Endothelial cell of umbilical vein (primary cell): ENCODE data around the gene GNL2. TPM values are rescaled to one million over a fixed set of nuclear protein-coding genes. Genes with fewer than 3 reads are reported as not detected.

ENCODE experiments used
- BruUV-seq: library from RNA; stranded (reverse); fragments of 400-500 nt; replicated peaks from 2 replicates; lab custom pipeline; 2021; lab: Mats Ljungman, UMichigan
- CTCF ChIA-PET: fragments of 300-600, 350-600 bp; sonication (Branson Sonifier 250); formaldehyde crosslinking; loops from one replicate; lab custom pipeline; 2021; ENCODE audit warnings: antibody characterized with exemption, inconsistent platforms; lab: Charles Lee
- POLR2A ChIA-PET: fragments of 300-600, 350-600 bp; sonication (Branson Sonifier 250); formaldehyde crosslinking; loops from one replicate; lab custom pipeline; 2021; ENCODE audit warnings: antibody characterized with exemption, inconsistent platforms; lab: Charles Lee
- DNase-seq: peaks from one replicate; pipeline ENCODE4 v3.0.0-alpha.2; 2011; ENCODE audit warnings: low read depth, low spot score
- FAIRE-seq: peaks from 2 replicates; lab custom pipeline; 2011; peaks lifted over from hg19 to GRCh38; lab: Jason Lieb, UNC
- H2AFZ ChIP-seq: 2 replicates; pipeline ENCODE4 v1.6.0; 2012; ENCODE audit warnings: low read depth, low read length, control low read depth, inconsistent platforms
- H3K27ac ChIP-seq: 2 replicates; pipeline ENCODE4 v1.5.1; 2011; ENCODE audit warnings: low read depth, mild to moderate bottlenecking, control low read depth, low read length, moderate library complexity; ENCODE audit not compliant: insufficient read depth
- H3K27me3 ChIP-seq, 2 experiments: 2 replicates each; pipeline versions ENCODE4 v1.6.0 to v1.6.1; 2011; ENCODE audit warnings: low read length in 2 of 2, mixed read lengths in 1 of 2; ENCODE audit not compliant: control insufficient read depth in 2 of 2, insufficient read depth in 2 of 2
- H3K36me3 ChIP-seq, 2 experiments: 2 replicates in 1 of 2; 3 replicates in 1 of 2; pipeline ENCODE4 v1.5.1; 2011; ENCODE audit warnings: low read length in 2 of 2, mild to moderate bottlenecking in 1 of 2, moderate library complexity in 1 of 2; ENCODE audit not compliant: control insufficient read depth in 2 of 2, insufficient read depth in 2 of 2; ENCODE audit errors: extremely low read depth in 1 of 2
- H3K4me1 ChIP-seq: 3 replicates; pipeline ENCODE4 v1.5.1; 2011; ENCODE audit warnings: mild to moderate bottlenecking, low read length; ENCODE audit not compliant: control insufficient read depth, insufficient read depth; ENCODE audit errors: extremely low read depth
- H3K4me2 ChIP-seq: 2 replicates; pipeline ENCODE4 v1.6.1; 2011; ENCODE audit warnings: low read length, control low read depth, mixed read lengths; ENCODE audit not compliant: insufficient read depth
- H3K4me3 ChIP-seq, 3 experiments: fragments of 200-600 bp in 1 of 3; sonication (generic), shearing (Covaris generic) in 1 of 3; replicated peaks in 1 of 3; 2 replicates each; pipeline ENCODE4 v1.5.1; 2011 to 2016; ENCODE audit warnings: control low read depth in 3 of 3, low read length in 3 of 3, mild to moderate bottlenecking in 2 of 3, inconsistent platforms in 1 of 3, low read depth in 1 of 3, moderate library complexity in 1 of 3; ENCODE audit not compliant: insufficient read depth in 1 of 3
- H3K79me2 ChIP-seq: 2 replicates; pipeline ENCODE4 v1.6.0; 2012; ENCODE audit warnings: low read length, inconsistent platforms; ENCODE audit not compliant: control insufficient read depth, insufficient read depth
- H3K9ac ChIP-seq: replicated peaks from 2 replicates; pipeline ENCODE3; 2011; ENCODE audit warnings: low read length, control low read depth; ENCODE audit not compliant: insufficient read depth; ENCODE audit errors: extremely low read depth
- H3K9me1 ChIP-seq: replicated peaks from 3 replicates; pipeline ENCODE4 v1.6.0; 2011; ENCODE audit warnings: mild to moderate bottlenecking, low read length; ENCODE audit not compliant: control insufficient read depth, insufficient read depth; ENCODE audit errors: extremely low read depth
- H3K9me3 ChIP-seq: replicated peaks from 2 replicates; pipeline ENCODE4 v1.5.1; 2012; ENCODE audit warnings: low read length, inconsistent platforms; ENCODE audit not compliant: control insufficient read depth, insufficient read depth
- H4K20me1 ChIP-seq: replicated peaks from 2 replicates; pipeline ENCODE3; 2011; ENCODE audit warnings: mild to moderate bottlenecking, low read length; ENCODE audit not compliant: control insufficient read depth, insufficient read depth; ENCODE audit errors: extremely low read depth
- EZH2 ChIP-seq: IDR thresholded peaks from 2 replicates; pipeline ENCODE4 v1.6.1; 2012; ENCODE audit warnings: borderline replicate concordance, low read depth, mild to moderate bottlenecking, moderate library complexity, low read length, inconsistent platforms; ENCODE audit not compliant: severe bottlenecking
- FOS ChIP-seq: IDR thresholded peaks from 2 replicates; pipeline ENCODE4 v1.6.1; 2011; ENCODE audit warnings: mild to moderate bottlenecking, low read length, moderate library complexity, borderline replicate concordance; ENCODE audit not compliant: insufficient read depth
- GATA2 ChIP-seq: IDR thresholded peaks from 2 replicates; pipeline ENCODE4 v1.7.0; 2011; ENCODE audit warnings: low read depth, mild to moderate bottlenecking, moderate library complexity, mixed read lengths, low read length; ENCODE audit not compliant: insufficient read length, insufficient read depth
- JUN ChIP-seq: IDR thresholded peaks from 2 replicates; pipeline ENCODE4 v1.6.1; 2011; ENCODE audit warnings: borderline replicate concordance, low read depth; ENCODE audit not compliant: insufficient read length, insufficient read depth
- MYC ChIP-seq: IDR thresholded peaks from one replicate; pipeline ENCODE4 v1.6.1; 2011; ENCODE audit warnings: mild to moderate bottlenecking, low read depth, low read length
- POLR2A ChIP-seq: IDR thresholded peaks from 2 replicates; pipeline ENCODE4 v1.6.1; 2012; ENCODE audit warnings: low read depth, mild to moderate bottlenecking, control low read depth, low read length
- POLR2AphosphoS5 ChIP-seq: IDR thresholded peaks from 2 replicates; pipeline ENCODE4 v1.6.1; 2012; ENCODE audit warnings: low read depth, mild to moderate bottlenecking, control low read depth, low read length, moderate library complexity; ENCODE audit not compliant: insufficient read depth
- dilution Hi-C: fragments of 300-500 bp; cut with MboI; formaldehyde crosslinking; loops from one replicate; pipeline ENCODE4 v1.15.0; 2019; ENCODE audit warnings: low sequenced_read_pairs; ENCODE audit not compliant: extremely low pct_ligation_motif_present
- intact Hi-C: fragments of 100-400 bp; cut with micrococcal nuclease; formaldehyde crosslinking; loops from one replicate; pipeline ENCODE4 v1.10.0; 2022
- polyA plus RNA-seq, 4 experiments: library from polyadenylated mRNA; depleted of rRNA in 3 of 4; stranded (reverse) in 3 of 4; unstranded in 1 of 4; fragments of >200 nt; gene quantifications; 2 replicates each; pipeline versions ENCODE4 v1.2.1 to v1.2.3, GENCODE V29; 2011 to 2012; ENCODE audit warnings: missing spikeins in 1 of 4
- total RNA-seq: library from RNA; stranded (reverse); gene quantifications from 2 replicates; pipeline ENCODE4 v1.2.3, GENCODE V29; 2021
- TF ChIP-seq, protein P1 (sequence below), 2 donors: IDR thresholded peaks; 1 replicate in 1 of 2; 2 replicates in 1 of 2; pipeline ENCODE4 v1.5.1; 2011; ENCODE audit warnings: low read length in 2 of 2, mild to moderate bottlenecking in 2 of 2, moderate library complexity in 2 of 2, control low read depth in 1 of 2, inconsistent platforms in 1 of 2, low read depth in 1 of 2; ENCODE audit not compliant: insufficient read depth in 1 of 2; ENCODE audit errors: extremely low read depth in 1 of 2
- TF ChIP-seq, protein P2 (sequence below): IDR thresholded peaks from 2 replicates; pipeline ENCODE4 v1.6.1; 2011; ENCODE audit not compliant: insufficient read depth, insufficient read length

Gene GNL2
- total and polyA plus RNA-seq, 2 donors (not counting 3 experiments of a cell fraction or from before 2014, with no cell fraction given), result 18.0 to 55.5 TPM

DNA sequence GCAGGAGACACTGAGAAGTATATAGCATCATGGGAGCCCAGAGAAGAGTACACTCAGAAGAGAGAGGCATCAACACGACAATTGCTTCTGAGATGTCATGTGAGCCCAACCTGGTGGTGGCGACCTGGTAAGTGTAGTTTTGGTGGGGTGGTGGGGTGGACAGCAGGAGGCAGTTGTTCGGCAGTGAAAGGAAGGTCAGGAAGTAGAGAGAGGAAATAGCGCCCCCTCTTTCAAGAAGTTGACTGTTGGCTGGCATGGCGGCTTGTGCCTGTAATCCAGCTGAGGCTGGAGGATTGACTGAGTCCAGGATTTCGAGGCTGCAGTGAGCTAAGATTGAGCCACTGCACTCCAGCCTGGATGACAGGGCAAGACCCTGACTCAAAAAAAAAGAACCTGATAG, 26.4 kb upstream of the GNL2 start:
- no peaks in the 10 kb centered on the region for H3K9me3 ChIP-seq
- H3K4me2 ChIP-seq, result no peak overlapping the region
- no peak overlapping the region for H3K9ac ChIP-seq
- H3K4me3 ChIP-seq, result no peak overlapping the region
- dilution Hi-C loops (no loop called here), intact Hi-C loops (no loop called here)
- no peaks in the 10 kb centered on the region for H3K79me2 ChIP-seq
- no peak for TF ChIP-seq POLR2A
- no peak for TF ChIP-seq GATA2
- TF ChIP-seq JUN, result no peak
- TF ChIP-seq, protein P1, sequence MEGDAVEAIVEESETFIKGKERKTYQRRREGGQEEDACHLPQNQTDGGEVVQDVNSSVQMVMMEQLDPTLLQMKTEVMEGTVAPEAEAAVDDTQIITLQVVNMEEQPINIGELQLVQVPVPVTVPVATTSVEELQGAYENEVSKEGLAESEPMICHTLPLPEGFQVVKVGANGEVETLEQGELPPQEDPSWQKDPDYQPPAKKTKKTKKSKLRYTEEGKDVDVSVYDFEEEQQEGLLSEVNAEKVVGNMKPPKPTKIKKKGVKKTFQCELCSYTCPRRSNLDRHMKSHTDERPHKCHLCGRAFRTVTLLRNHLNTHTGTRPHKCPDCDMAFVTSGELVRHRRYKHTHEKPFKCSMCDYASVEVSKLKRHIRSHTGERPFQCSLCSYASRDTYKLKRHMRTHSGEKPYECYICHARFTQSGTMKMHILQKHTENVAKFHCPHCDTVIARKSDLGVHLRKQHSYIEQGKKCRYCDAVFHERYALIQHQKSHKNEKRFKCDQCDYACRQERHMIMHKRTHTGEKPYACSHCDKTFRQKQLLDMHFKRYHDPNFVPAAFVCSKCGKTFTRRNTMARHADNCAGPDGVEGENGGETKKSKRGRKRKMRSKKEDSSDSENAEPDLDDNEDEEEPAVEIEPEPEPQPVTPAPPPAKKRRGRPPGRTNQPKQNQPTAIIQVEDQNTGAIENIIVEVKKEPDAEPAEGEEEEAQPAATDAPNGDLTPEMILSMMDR (IDR thresholded peaks at IDR 0.05; ENCODE audit: extremely low read depth in 1 of 2, insufficient read depth in 1 of 2, low read depth in 1 of 2, low read length in 2 of 2), result no peak
- TF ChIP-seq MYC, result no peak
- TF ChIP-seq, protein P2, sequence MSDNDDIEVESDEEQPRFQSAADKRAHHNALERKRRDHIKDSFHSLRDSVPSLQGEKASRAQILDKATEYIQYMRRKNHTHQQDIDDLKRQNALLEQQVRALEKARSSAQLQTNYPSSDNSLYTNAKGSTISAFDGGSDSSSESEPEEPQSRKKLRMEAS, result no peak
- TF ChIP-seq POLR2AphosphoS5, result no peak
- TF ChIP-seq FOS, result no peak
- no peak for TF ChIP-seq EZH2
- DNase-seq (no peak), FAIRE-seq (no peak)
- H3K27ac ChIP-seq, result no peak overlapping the region
- BruUV-seq, result no TSS peak
- H3K4me1 ChIP-seq, result no peaks in the 10 kb centered on the region
- CTCF ChIA-PET, result interaction anchor here (2.0 to 5.0 kb wide), 2 partner anchors 10 to 19 kb away, joined by 6 to 20 read pairs; no protein-coding TSS in a partner anchor
- no peaks in the 10 kb centered on the region for H3K36me3 ChIP-seq
- no peaks in the 10 kb centered on the region for H4K20me1 ChIP-seq
- H3K9me1 ChIP-seq, result no peaks in the 10 kb centered on the region
- H3K27me3 ChIP-seq, result peaks cover 0 to 4% of the 10 kb centered on the region in 2 experiments
- H2AFZ ChIP-seq, result no peak overlapping the region
- POLR2A ChIA-PET, result no interaction called here
